Measurements from ENCODE around the gene ADGRB3. TPM values are rescaled to one million over a fixed set of nuclear protein-coding genes. Genes with fewer than 3 reads are reported as not detected.
"Not testable (repeated sequence)": the region's sequence is repeated elsewhere in the genome, so short reads cannot be mapped to it uniquely, and the experiment has no call there.

The ADGRB3 gene
- total and polyA plus RNA-seq, 8 donors: 0.19 to 16.0 (median 0.61) TPM; not detected in 1

GRCh38 chr6:68895929-68896328 is 260.8 kb downstream of the ADGRB3 start:
- 41 to 70% (median 68%) methylated on average over 1 of the region's 1 CpG for WGBS, 5 donors
- intact Hi-C loops (cut with DNase I; ENCODE audit: low total_unique reads): no loop called here
- H3K27ac ChIP-seq: no peak overlapping the region
- no peaks in the 10 kb centered on the region for H3K9me3 ChIP-seq
- H3K27me3 ChIP-seq: no peaks in the 10 kb centered on the region
- DNase-seq: no peak
- H3K36me3 ChIP-seq: no peaks in the 10 kb centered on the region
- no peak overlapping the region for H3K4me3 ChIP-seq
- H3K4me1 ChIP-seq: no peaks in the 10 kb centered on the region
- TF ChIP-seq CTCF (IDR thresholded peaks at IDR 0.05) (no peak), POLR2A (IDR thresholded peaks at IDR 0.05) (no peak), POLR2AphosphoS5 (IDR thresholded peaks at IDR 0.05) (no peak), EP300 (IDR thresholded peaks at IDR 0.05) (no peak)

DNA sequence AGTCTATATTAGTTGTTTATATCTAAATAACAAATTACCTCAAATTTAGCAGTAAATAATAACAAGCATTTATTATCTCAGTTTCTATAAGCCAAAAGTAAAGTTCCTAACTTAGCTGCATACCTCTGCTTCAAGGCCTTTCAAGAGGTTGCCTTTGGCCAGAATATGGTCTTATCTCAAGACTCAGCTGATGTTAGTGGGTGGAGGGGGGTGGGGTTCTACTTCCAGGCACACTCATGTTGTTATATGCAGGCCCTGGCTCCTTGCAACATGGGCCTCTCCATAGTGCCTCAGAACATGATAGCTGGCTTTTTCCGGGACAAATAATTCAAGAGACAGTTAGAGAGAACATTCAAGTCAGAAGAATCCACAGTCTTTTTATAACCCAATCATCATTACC is 266.0 kb downstream of the ADGRB3 start:
- Histone ChIP-seq H3K27ac (no peak overlapping the region), H3K4me3 (no peak overlapping the region), H3K27me3 (no peaks in the 10 kb centered on the region), H3K9me3 (no peaks in the 10 kb centered on the region), H3K4me1 (no peaks in the 10 kb centered on the region), H3K36me3 (no peaks in the 10 kb centered on the region)
- intact Hi-C loops (cut with DNase I; ENCODE audit: low total_unique reads): no loop called here
- TF ChIP-seq CTCF (IDR thresholded peaks at IDR 0.05) (no peak), POLR2AphosphoS5 (IDR thresholded peaks at IDR 0.05) (no peak), POLR2A (IDR thresholded peaks at IDR 0.05) (no peak)
- 92 to 100% (median 96%) methylated on average over 1 of the region's 1 CpG for WGBS, 5 donors
- DNase-seq: no peak

GRCh38 chr6:68911334-68911733 is 276.3 kb downstream of the ADGRB3 start:
- intact Hi-C loops (cut with DNase I; ENCODE audit: low total_unique reads): no loop called here
- no peak for DNase-seq
- no peaks in the 10 kb centered on the region for H3K36me3 ChIP-seq
- H3K27me3 ChIP-seq: no peaks in the 10 kb centered on the region
- no peak for TF ChIP-seq POLR2AphosphoS5 (IDR thresholded peaks at IDR 0.05)
- no peak for TF ChIP-seq EP300 (IDR thresholded peaks at IDR 0.05)
- no peak for TF ChIP-seq CTCF (IDR thresholded peaks at IDR 0.05)
- TF ChIP-seq POLR2A (IDR thresholded peaks at IDR 0.05): no peak
- 72 to 93% (median 90%) methylated on average over 3 of the region's 3 CpGs for WGBS, 5 donors
- no peak overlapping the region for H3K4me3 ChIP-seq
- H3K9me3 ChIP-seq: peaks cover 0 to 4% (median 0%) of the 10 kb centered on the region in 4 donors
- H3K4me1 ChIP-seq: no peaks in the 10 kb centered on the region
- no peak overlapping the region for H3K27ac ChIP-seq

GRCh38 chr6:68911811-68912210 is 276.7 kb downstream of the ADGRB3 start:
- peaks cover 0 to 4% (median 0%) of the 10 kb centered on the region in 4 donors for H3K9me3 ChIP-seq
- H3K27me3 ChIP-seq: no peaks in the 10 kb centered on the region
- H3K36me3 ChIP-seq: no peaks in the 10 kb centered on the region
- TF ChIP-seq EP300 (IDR thresholded peaks at IDR 0.05): no peak
- TF ChIP-seq CTCF (IDR thresholded peaks at IDR 0.05): no peak
- no peak for TF ChIP-seq POLR2A (IDR thresholded peaks at IDR 0.05)
- no peak for TF ChIP-seq POLR2AphosphoS5 (IDR thresholded peaks at IDR 0.05)
- H3K27ac ChIP-seq: no peak overlapping the region
- H3K4me3 ChIP-seq: no peak overlapping the region
- intact Hi-C loops (cut with DNase I; ENCODE audit: low total_unique reads): no loop called here
- DNase-seq: peak in 1 of 2 donors; percentile 3
- H3K4me1 ChIP-seq: no peaks in the 10 kb centered on the region

- H3K4me3 ChIP-seq; H3K9me3 ChIP-seq; H3K27ac ChIP-seq; H3K36me3 ChIP-seq; DNase-seq; intact Hi-C loops (cut with DNase I; ENCODE audit: low total_unique reads); H3K4me1 ChIP-seq; H3K27me3 ChIP-seq: not testable (repeated sequence)
- WGBS, 5 donors: 92 to 96% (median 94%) methylated on average over 9 of the region's 9 CpGs
Observed at GRCh38 chr6:68912805-68913204, 277.7 kb downstream of the ADGRB3 start.
